ENCODE measurements around the gene SPCS3.

DNA sequence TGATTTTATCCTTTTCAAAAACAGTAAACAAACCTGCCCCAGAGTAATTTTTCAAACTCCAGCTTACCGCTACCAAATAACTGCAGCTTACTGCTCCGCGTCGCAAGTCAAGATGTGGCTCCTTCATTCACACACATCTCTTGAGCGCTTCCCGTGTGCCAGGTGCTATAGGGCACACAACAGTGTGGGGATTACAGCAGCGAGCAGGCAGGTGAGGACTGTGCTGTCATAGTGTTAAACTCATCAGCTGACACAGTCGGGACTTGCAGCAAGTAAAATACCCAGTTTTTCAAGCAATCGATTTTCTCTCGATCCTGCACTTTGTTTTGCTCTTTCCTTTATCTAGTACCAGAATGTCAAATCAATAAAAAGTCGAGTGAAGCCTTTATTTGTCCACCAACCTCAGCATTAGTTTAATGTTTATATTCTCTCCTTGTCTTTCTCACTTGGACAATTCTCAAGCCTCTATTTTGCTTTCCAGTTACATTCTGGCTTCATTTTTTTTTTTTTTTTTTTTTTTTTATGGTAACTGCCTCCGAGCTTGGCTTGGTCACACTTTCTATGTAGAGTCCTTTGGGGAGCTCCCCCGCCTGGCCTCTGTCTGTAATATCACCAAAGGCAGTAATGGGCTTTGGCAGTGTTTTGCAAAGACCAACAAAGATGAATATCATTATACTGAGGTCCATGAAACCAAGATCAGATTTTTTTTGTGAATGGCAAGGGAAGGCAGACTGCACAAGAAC is 42.4 kb upstream of the SPCS3 start:
- peak; percentile 59 for TF ChIP-seq CTCF (conservative IDR thresholded peaks at IDR 0.05; ENCODE audit: low read depth in 2 of 2)
- TF ChIP-seq EZH2 (IDR thresholded peaks at IDR 0.05; ENCODE audit: low read depth, unreplicated experiment) = no peak
- TF ChIP-seq POLR2AphosphoS5 (IDR thresholded peaks at IDR 0.05; ENCODE audit: low read depth) = no peak
- no peak for TF ChIP-seq REST (IDR thresholded peaks at IDR 0.05; ENCODE audit: unreplicated experiment)
- TF ChIP-seq CREB1 (CRISPR knock-in tag; IDR thresholded peaks at IDR 0.05; ENCODE audit: low read depth) = no peak
- no peak for TF ChIP-seq JUNB (IDR thresholded peaks at IDR 0.05; ENCODE audit: unreplicated experiment)
- no peak for TF ChIP-seq EZH2phosphoT487 (IDR thresholded peaks at IDR 0.05; ENCODE audit: unreplicated experiment)
- TF ChIP-seq ETS1 (IDR thresholded peaks at IDR 0.05) = no peak

Measured in GM23338 (cell line).